WTC11 (cell line): ENCODE measurements around the gene CEP76. TPM values are rescaled to one million over a fixed set of nuclear protein-coding genes. Genes with fewer than 3 reads are reported as not detected.

Experiments
- ATAC-seq: fragments of 200-7000 bp; cut with Tn5 transposase; 2 replicates; pipeline ENCODE4 v1.10.0; 2021; ENCODE audit warnings: mild to moderate bottlenecking, moderate library complexity
- CTCF ChIA-PET: fragments of 300-600 bp; sonication (Branson Sonifier 250); formaldehyde crosslinking; loops from one replicate; lab custom pipeline; 2021; ENCODE audit warnings: antibody characterized with exemption; lab: Charles Lee
- POLR2A ChIA-PET: fragments of 350-600 bp; sonication (Branson Sonifier 250); formaldehyde crosslinking; loops from one replicate; lab custom pipeline; 2021; ENCODE audit warnings: antibody characterized with exemption; lab: Charles Lee
- DNase-seq: peaks from one replicate; pipeline ENCODE4 v3.0.0; 2021; ENCODE audit warnings: low spot score
- H3K27ac Mint-ChIP-seq: 2 replicates; pipeline ENCODE4 v1.8.0; 2021; ENCODE audit warnings: mixed read lengths
- H3K27me3 Mint-ChIP-seq: 2 replicates; pipeline ENCODE4 v1.8.0; 2021; ENCODE audit warnings: low read depth, mild to moderate bottlenecking, moderate library complexity, mixed read lengths
- H3K36me3 Mint-ChIP-seq: 2 replicates; pipeline ENCODE4 v1.8.0; 2021; ENCODE audit warnings: mixed read lengths
- H3K4me1 Mint-ChIP-seq: 2 replicates; pipeline ENCODE4 v1.8.0; 2022; ENCODE audit warnings: mixed read lengths
- H3K4me3 Mint-ChIP-seq: 2 replicates; pipeline ENCODE4 v1.8.0; 2021; ENCODE audit warnings: mild to moderate bottlenecking, moderate library complexity, mixed read lengths
- H3K9me3 Mint-ChIP-seq: 2 replicates; pipeline ENCODE4 v1.8.0; 2021; ENCODE audit warnings: mixed read lengths
- ATF1 ChIP-seq: sonication (generic); formaldehyde crosslinking; IDR thresholded peaks from 2 replicates; pipeline ENCODE4 v1.8.1; 2023; ENCODE audit warnings: mild to moderate bottlenecking, moderate library complexity, missing genetic modification reagents
- EMX1 ChIP-seq: fragments of 250-450 bp; sonication (Bioruptor Pico); IDR thresholded peaks from 2 replicates; pipeline ENCODE4 v1.8.0; 2021; ENCODE audit warnings: mild to moderate bottlenecking
- FOXP1 ChIP-seq: sonication (generic); formaldehyde crosslinking; IDR thresholded peaks from 2 replicates; pipeline ENCODE4 v1.8.0; 2022; ENCODE audit warnings: missing genetic modification reagents, mild to moderate bottlenecking, moderate library complexity, borderline replicate concordance
- GTF2I ChIP-seq: fragments of 250-450 bp; sonication (Bioruptor Pico); conservative IDR thresholded peaks from 2 replicates; pipeline ENCODE4 v1.4.0; 2021; ENCODE audit warnings: mild to moderate bottlenecking
- NR1H2 ChIP-seq: sonication (generic); formaldehyde crosslinking; IDR thresholded peaks from 2 replicates; pipeline ENCODE4 v1.9.0; 2021; ENCODE audit warnings: mild to moderate bottlenecking, moderate library complexity, missing genetic modification reagents
- OVOL2 ChIP-seq: fragments of 250-450 bp; sonication (Bioruptor Pico); IDR thresholded peaks from 2 replicates; pipeline ENCODE4 v1.9.0; 2021; ENCODE audit warnings: mild to moderate bottlenecking, borderline replicate concordance
- PRRX2 ChIP-seq: fragments of 250-450 bp; sonication (Bioruptor Pico); IDR thresholded peaks from 2 replicates; pipeline ENCODE4 v1.8.0; 2021; ENCODE audit warnings: mild to moderate bottlenecking
- RORB ChIP-seq: fragments of 250-450 bp; sonication (Bioruptor Pico); IDR thresholded peaks from 2 replicates; pipeline ENCODE4 v1.9.0; 2021; ENCODE audit warnings: mild to moderate bottlenecking
- SP1 ChIP-seq: sonication (generic); formaldehyde crosslinking; conservative IDR thresholded peaks from 2 replicates; pipeline ENCODE4 v1.8.1; 2022; ENCODE audit warnings: missing genetic modification reagents
- ZNF317 ChIP-seq: sonication (generic); formaldehyde crosslinking; IDR thresholded peaks from 2 replicates; pipeline ENCODE4 v1.8.1; 2023; ENCODE audit warnings: low read depth, mild to moderate bottlenecking, moderate library complexity, missing genetic modification reagents, borderline replicate concordance
- ZNF416 ChIP-seq: fragments of 250-450 bp; sonication (Bioruptor Pico); IDR thresholded peaks from 2 replicates; pipeline ENCODE4 v1.9.0; 2021; ENCODE audit warnings: mild to moderate bottlenecking, inconsistent platforms
- total RNA-seq: library from RNA; stranded (reverse); gene quantifications from 3 replicates; pipeline ENCODE4 v1.2.3, GENCODE V29; 2021
- TF ChIP-seq, protein P1 (sequence below): sonication (generic); formaldehyde crosslinking; IDR thresholded peaks from 2 replicates; pipeline ENCODE4 v1.8.1; 2023; ENCODE audit warnings: mild to moderate bottlenecking, missing genetic modification reagents, borderline replicate concordance
- TF ChIP-seq, protein P2 (sequence below): fragments of 250-450 bp; sonication (Bioruptor Pico); IDR thresholded peaks from 2 replicates; pipeline ENCODE4 v1.9.0; 2021; ENCODE audit warnings: mild to moderate bottlenecking, borderline replicate concordance
- TF ChIP-seq, protein P3 (sequence below): fragments of 200-600 bp; IDR thresholded peaks from 2 replicates; pipeline ENCODE4 v1.8.0; 2022; ENCODE audit warnings: antibody characterized with exemption
- TF ChIP-seq, protein P4 (sequence below): sonication (generic); formaldehyde crosslinking; IDR thresholded peaks from 2 replicates; pipeline ENCODE4 v1.8.1; 2022; ENCODE audit warnings: mild to moderate bottlenecking, missing genetic modification reagents, moderate library complexity, borderline replicate concordance
- TF ChIP-seq, protein P5 (sequence below): fragments of 250-450 bp; sonication (Bioruptor Pico); IDR thresholded peaks from 2 replicates; pipeline ENCODE4 v2.1.2; 2022; ENCODE audit warnings: mild to moderate bottlenecking, moderate library complexity
- TF ChIP-seq, protein P6 (sequence below): sonication (generic); formaldehyde crosslinking; conservative IDR thresholded peaks from 2 replicates; pipeline ENCODE4 v1.8.1; 2023; ENCODE audit warnings: mild to moderate bottlenecking, low read depth, missing genetic modification reagents, moderate library complexity
- TF ChIP-seq, protein P7 (sequence below): fragments of 250-450 bp; sonication (Bioruptor Pico); IDR thresholded peaks from 2 replicates; pipeline ENCODE4 v1.8.0; 2021; ENCODE audit warnings: mild to moderate bottlenecking

CEP76 gene
- total RNA-seq, 1 experiment from 2014 or later: 16.9 TPM

DNA sequence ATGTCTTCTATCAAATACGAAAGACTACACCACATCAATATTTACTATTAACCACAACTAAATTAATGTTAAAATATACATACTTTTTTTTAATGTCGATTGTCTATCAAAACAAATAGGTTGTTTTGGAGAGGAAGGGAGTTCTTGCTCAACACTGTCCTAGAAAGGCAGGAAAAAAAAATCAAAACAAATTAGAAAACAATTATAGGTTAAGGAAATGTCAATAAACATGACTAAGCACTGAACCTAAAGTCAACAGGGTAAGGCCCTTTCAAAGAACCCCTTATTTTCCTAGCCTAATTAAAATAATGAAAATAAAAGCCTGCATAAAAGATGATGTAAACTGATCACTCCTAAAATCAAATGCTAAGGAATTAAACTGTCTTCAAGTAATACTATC, 2.8 kb downstream of the CEP76 start:
- Mint-ChIP-seq H3K36me3 (peaks cover 25% of the 10 kb centered on the region), H3K4me3 (no peak overlapping the region), H3K27me3 (no peaks in the 10 kb centered on the region), H3K4me1 (peaks cover 27% of the 10 kb centered on the region), H3K27ac (no peak overlapping the region), H3K9me3 (no peaks in the 10 kb centered on the region)
- DNase-seq (no peak), ATAC-seq (no peak)
- CTCF ChIA-PET: no interaction called here
- TF ChIP-seq, protein P1, sequence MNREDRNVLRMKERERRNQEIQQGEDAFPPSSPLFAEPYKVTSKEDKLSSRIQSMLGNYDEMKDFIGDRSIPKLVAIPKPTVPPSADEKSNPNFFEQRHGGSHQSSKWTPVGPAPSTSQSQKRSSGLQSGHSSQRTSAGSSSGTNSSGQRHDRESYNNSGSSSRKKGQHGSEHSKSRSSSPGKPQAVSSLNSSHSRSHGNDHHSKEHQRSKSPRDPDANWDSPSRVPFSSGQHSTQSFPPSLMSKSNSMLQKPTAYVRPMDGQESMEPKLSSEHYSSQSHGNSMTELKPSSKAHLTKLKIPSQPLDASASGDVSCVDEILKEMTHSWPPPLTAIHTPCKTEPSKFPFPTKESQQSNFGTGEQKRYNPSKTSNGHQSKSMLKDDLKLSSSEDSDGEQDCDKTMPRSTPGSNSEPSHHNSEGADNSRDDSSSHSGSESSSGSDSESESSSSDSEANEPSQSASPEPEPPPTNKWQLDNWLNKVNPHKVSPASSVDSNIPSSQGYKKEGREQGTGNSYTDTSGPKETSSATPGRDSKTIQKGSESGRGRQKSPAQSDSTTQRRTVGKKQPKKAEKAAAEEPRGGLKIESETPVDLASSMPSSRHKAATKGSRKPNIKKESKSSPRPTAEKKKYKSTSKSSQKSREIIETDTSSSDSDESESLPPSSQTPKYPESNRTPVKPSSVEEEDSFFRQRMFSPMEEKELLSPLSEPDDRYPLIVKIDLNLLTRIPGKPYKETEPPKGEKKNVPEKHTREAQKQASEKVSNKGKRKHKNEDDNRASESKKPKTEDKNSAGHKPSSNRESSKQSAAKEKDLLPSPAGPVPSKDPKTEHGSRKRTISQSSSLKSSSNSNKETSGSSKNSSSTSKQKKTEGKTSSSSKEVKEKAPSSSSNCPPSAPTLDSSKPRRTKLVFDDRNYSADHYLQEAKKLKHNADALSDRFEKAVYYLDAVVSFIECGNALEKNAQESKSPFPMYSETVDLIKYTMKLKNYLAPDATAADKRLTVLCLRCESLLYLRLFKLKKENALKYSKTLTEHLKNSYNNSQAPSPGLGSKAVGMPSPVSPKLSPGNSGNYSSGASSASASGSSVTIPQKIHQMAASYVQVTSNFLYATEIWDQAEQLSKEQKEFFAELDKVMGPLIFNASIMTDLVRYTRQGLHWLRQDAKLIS (CRISPR knock-in tag): no peak
- no peak for TF ChIP-seq NR1H2 (CRISPR knock-in tag)
- TF ChIP-seq, protein P2, sequence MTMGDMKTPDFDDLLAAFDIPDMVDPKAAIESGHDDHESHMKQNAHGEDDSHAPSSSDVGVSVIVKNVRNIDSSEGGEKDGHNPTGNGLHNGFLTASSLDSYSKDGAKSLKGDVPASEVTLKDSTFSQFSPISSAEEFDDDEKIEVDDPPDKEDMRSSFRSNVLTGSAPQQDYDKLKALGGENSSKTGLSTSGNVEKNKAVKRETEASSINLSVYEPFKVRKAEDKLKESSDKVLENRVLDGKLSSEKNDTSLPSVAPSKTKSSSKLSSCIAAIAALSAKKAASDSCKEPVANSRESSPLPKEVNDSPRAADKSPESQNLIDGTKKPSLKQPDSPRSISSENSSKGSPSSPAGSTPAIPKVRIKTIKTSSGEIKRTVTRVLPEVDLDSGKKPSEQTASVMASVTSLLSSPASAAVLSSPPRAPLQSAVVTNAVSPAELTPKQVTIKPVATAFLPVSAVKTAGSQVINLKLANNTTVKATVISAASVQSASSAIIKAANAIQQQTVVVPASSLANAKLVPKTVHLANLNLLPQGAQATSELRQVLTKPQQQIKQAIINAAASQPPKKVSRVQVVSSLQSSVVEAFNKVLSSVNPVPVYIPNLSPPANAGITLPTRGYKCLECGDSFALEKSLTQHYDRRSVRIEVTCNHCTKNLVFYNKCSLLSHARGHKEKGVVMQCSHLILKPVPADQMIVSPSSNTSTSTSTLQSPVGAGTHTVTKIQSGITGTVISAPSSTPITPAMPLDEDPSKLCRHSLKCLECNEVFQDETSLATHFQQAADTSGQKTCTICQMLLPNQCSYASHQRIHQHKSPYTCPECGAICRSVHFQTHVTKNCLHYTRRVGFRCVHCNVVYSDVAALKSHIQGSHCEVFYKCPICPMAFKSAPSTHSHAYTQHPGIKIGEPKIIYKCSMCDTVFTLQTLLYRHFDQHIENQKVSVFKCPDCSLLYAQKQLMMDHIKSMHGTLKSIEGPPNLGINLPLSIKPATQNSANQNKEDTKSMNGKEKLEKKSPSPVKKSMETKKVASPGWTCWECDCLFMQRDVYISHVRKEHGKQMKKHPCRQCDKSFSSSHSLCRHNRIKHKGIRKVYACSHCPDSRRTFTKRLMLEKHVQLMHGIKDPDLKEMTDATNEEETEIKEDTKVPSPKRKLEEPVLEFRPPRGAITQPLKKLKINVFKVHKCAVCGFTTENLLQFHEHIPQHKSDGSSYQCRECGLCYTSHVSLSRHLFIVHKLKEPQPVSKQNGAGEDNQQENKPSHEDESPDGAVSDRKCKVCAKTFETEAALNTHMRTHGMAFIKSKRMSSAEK (CRISPR knock-in tag): no peak
- no peak for TF ChIP-seq ATF1
- TF ChIP-seq RORB (CRISPR knock-in tag): no peak
- TF ChIP-seq, protein P3, sequence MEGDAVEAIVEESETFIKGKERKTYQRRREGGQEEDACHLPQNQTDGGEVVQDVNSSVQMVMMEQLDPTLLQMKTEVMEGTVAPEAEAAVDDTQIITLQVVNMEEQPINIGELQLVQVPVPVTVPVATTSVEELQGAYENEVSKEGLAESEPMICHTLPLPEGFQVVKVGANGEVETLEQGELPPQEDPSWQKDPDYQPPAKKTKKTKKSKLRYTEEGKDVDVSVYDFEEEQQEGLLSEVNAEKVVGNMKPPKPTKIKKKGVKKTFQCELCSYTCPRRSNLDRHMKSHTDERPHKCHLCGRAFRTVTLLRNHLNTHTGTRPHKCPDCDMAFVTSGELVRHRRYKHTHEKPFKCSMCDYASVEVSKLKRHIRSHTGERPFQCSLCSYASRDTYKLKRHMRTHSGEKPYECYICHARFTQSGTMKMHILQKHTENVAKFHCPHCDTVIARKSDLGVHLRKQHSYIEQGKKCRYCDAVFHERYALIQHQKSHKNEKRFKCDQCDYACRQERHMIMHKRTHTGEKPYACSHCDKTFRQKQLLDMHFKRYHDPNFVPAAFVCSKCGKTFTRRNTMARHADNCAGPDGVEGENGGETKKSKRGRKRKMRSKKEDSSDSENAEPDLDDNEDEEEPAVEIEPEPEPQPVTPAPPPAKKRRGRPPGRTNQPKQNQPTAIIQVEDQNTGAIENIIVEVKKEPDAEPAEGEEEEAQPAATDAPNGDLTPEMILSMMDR: no peak
- no peak for TF ChIP-seq PRRX2 (CRISPR knock-in tag)
- POLR2A ChIA-PET: no interaction called here

DNA sequence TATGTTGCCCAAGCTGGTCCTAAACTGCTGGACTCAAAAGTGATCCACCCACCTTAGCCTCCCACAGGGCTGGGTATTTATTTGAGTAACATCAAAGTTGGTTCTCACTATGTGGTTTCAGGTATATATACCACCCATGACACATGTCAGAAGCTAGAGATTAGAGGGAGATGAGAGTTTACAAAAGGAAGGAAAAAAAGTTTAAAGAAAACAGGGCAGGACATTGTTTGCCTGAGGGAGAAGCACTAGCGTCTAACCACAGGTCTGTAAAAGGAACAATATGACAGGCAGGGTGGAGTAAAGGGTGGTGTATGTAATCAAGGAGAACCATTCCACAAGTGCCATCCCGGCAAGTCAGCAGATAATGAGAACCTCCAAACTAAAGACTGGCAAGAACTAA, 8.5 kb downstream of the CEP76 start:
- Mint-ChIP-seq H3K4me3 (no peak overlapping the region), H3K9me3 (no peaks in the 10 kb centered on the region), H3K27me3 (no peaks in the 10 kb centered on the region), H3K4me1 (no peaks in the 10 kb centered on the region), H3K36me3 (peaks cover 34% of the 10 kb centered on the region), H3K27ac (no peak overlapping the region)
- DNase-seq (no peak), ATAC-seq (no peak)
- ChIA-PET POLR2A (interaction anchor here (0.6 to 0.7 kb wide), 2 partner anchors 116 to 175 kb away, joined by 3 read pairs; no protein-coding TSS in a partner anchor), CTCF (no interaction called here)
- TF ChIP-seq GTF2I (CRISPR knock-in tag) (no peak), ZNF317 (no peak), ZNF416 (no peak), FOXP1 (CRISPR knock-in tag) (no peak), SP1 (CRISPR knock-in tag) (no peak), OVOL2 (CRISPR knock-in tag) (no peak), EMX1 (CRISPR knock-in tag) (no peak)
- TF ChIP-seq, protein P4, sequence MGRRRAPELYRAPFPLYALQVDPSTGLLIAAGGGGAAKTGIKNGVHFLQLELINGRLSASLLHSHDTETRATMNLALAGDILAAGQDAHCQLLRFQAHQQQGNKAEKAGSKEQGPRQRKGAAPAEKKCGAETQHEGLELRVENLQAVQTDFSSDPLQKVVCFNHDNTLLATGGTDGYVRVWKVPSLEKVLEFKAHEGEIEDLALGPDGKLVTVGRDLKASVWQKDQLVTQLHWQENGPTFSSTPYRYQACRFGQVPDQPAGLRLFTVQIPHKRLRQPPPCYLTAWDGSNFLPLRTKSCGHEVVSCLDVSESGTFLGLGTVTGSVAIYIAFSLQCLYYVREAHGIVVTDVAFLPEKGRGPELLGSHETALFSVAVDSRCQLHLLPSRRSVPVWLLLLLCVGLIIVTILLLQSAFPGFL (CRISPR knock-in tag): no peak
- TF ChIP-seq, protein P5, sequence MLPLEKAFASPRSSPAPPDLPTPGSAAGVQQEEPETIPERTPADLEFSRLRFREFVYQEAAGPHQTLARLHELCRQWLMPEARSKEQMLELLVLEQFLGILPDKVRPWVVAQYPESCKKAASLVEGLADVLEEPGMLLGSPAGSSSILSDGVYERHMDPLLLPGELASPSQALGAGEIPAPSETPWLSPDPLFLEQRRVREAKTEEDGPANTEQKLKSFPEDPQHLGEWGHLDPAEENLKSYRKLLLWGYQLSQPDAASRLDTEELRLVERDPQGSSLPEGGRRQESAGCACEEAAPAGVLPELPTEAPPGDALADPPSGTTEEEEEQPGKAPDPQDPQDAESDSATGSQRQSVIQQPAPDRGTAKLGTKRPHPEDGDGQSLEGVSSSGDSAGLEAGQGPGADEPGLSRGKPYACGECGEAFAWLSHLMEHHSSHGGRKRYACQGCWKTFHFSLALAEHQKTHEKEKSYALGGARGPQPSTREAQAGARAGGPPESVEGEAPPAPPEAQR (CRISPR knock-in tag): no peak
- TF ChIP-seq, protein P6, sequence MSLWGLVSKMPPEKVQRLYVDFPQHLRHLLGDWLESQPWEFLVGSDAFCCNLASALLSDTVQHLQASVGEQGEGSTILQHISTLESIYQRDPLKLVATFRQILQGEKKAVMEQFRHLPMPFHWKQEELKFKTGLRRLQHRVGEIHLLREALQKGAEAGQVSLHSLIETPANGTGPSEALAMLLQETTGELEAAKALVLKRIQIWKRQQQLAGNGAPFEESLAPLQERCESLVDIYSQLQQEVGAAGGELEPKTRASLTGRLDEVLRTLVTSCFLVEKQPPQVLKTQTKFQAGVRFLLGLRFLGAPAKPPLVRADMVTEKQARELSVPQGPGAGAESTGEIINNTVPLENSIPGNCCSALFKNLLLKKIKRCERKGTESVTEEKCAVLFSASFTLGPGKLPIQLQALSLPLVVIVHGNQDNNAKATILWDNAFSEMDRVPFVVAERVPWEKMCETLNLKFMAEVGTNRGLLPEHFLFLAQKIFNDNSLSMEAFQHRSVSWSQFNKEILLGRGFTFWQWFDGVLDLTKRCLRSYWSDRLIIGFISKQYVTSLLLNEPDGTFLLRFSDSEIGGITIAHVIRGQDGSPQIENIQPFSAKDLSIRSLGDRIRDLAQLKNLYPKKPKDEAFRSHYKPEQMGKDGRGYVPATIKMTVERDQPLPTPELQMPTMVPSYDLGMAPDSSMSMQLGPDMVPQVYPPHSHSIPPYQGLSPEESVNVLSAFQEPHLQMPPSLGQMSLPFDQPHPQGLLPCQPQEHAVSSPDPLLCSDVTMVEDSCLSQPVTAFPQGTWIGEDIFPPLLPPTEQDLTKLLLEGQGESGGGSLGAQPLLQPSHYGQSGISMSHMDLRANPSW (CRISPR knock-in tag): no peak
- TF ChIP-seq, protein P7, sequence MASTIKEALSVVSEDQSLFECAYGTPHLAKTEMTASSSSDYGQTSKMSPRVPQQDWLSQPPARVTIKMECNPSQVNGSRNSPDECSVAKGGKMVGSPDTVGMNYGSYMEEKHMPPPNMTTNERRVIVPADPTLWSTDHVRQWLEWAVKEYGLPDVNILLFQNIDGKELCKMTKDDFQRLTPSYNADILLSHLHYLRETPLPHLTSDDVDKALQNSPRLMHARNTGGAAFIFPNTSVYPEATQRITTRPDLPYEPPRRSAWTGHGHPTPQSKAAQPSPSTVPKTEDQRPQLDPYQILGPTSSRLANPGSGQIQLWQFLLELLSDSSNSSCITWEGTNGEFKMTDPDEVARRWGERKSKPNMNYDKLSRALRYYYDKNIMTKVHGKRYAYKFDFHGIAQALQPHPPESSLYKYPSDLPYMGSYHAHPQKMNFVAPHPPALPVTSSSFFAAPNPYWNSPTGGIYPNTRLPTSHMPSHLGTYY (CRISPR knock-in tag): no peak
